Measurements from ENCODE around the gene PPDPF.
"Not testable (repeated sequence)": the region's sequence is repeated elsewhere in the genome, so short reads cannot be mapped to it uniquely, and the experiment has no call there.

PPDPF gene

GRCh38 chr20:63558804-63559484, 38.4 kb downstream of the PPDPF start:
- H3K4me1 ChIP-seq (ENCODE audit: control insufficient read depth, insufficient read depth, low read length, poor library complexity, severe bottlenecking): no peaks in the 10 kb centered on the region
- H3K27ac ChIP-seq (ENCODE audit: insufficient read depth, low read length, poor library complexity, severe bottlenecking): no peak overlapping the region
- no peak for DNase-seq
- no peaks in the 10 kb centered on the region for H3K27me3 ChIP-seq (replicated peaks; ENCODE audit: control insufficient read depth, insufficient read depth, low read length, poor library complexity, severe bottlenecking)
- no peak overlapping the region for H3K4me3 ChIP-seq (ENCODE audit: insufficient read depth, low read depth, low read length, poor library complexity, severe bottlenecking)
- peaks cover 34% of the 10 kb centered on the region for H3K36me3 ChIP-seq (ENCODE audit: control insufficient read depth, insufficient read depth, low read length)
- no peaks in the 10 kb centered on the region for H3K9me3 ChIP-seq (ENCODE audit: control insufficient read depth, low read length)

GRCh38 chr20:63559485-63560332, 39.1 kb downstream of the PPDPF start:
- not testable (repeated sequence) for H3K27me3 ChIP-seq (replicated peaks; ENCODE audit: control insufficient read depth, insufficient read depth, low read length, poor library complexity, severe bottlenecking); H3K4me3 ChIP-seq (ENCODE audit: insufficient read depth, low read depth, low read length, poor library complexity, severe bottlenecking); H3K9me3 ChIP-seq (ENCODE audit: control insufficient read depth, low read length); H3K4me1 ChIP-seq (ENCODE audit: control insufficient read depth, insufficient read depth, low read length, poor library complexity, severe bottlenecking); H3K27ac ChIP-seq (ENCODE audit: insufficient read depth, low read length, poor library complexity, severe bottlenecking)
- H3K36me3 ChIP-seq (ENCODE audit: control insufficient read depth, insufficient read depth, low read length): peaks cover 42% of the 10 kb centered on the region
- peak in 2 of 3 donors; percentile 42 to 70 for DNase-seq

GRCh38 chr20:63560333-63560805, 39.8 kb downstream of the PPDPF start:
- no peaks in the 10 kb centered on the region for H3K9me3 ChIP-seq (ENCODE audit: control insufficient read depth, low read length)
- no peaks in the 10 kb centered on the region for H3K4me1 ChIP-seq (ENCODE audit: control insufficient read depth, insufficient read depth, low read length, poor library complexity, severe bottlenecking)
- DNase-seq: no peak
- peaks cover 48% of the 10 kb centered on the region for H3K36me3 ChIP-seq (ENCODE audit: control insufficient read depth, insufficient read depth, low read length)
- H3K4me3 ChIP-seq (ENCODE audit: insufficient read depth, low read depth, low read length, poor library complexity, severe bottlenecking): no peak overlapping the region
- no peaks in the 10 kb centered on the region for H3K27me3 ChIP-seq (replicated peaks; ENCODE audit: control insufficient read depth, insufficient read depth, low read length, poor library complexity, severe bottlenecking)
- no peak overlapping the region for H3K27ac ChIP-seq (ENCODE audit: insufficient read depth, low read length, poor library complexity, severe bottlenecking)

- Histone ChIP-seq H3K36me3 (ENCODE audit: control insufficient read depth, insufficient read depth, low read length) (peaks cover 48% of the 10 kb centered on the region), H3K4me1 (ENCODE audit: control insufficient read depth, insufficient read depth, low read length, poor library complexity, severe bottlenecking) (no peaks in the 10 kb centered on the region), H3K27me3 (replicated peaks; ENCODE audit: control insufficient read depth, insufficient read depth, low read length, poor library complexity, severe bottlenecking) (no peaks in the 10 kb centered on the region), H3K9me3 (ENCODE audit: control insufficient read depth, low read length) (no peaks in the 10 kb centered on the region), H3K27ac (ENCODE audit: insufficient read depth, low read length, poor library complexity, severe bottlenecking) (no peak overlapping the region), H3K4me3 (ENCODE audit: insufficient read depth, low read depth, low read length, poor library complexity, severe bottlenecking) (no peak overlapping the region)
- DNase-seq: no peak
Measured at GRCh38 chr20:63560856-63561609, 40.5 kb downstream of the PPDPF start.

GRCh38 chr20:63561624-63562396, 41.2 kb downstream of the PPDPF start:
- H3K36me3 ChIP-seq (ENCODE audit: control insufficient read depth, insufficient read depth, low read length): peaks cover 48% of the 10 kb centered on the region
- H3K27me3 ChIP-seq (replicated peaks; ENCODE audit: control insufficient read depth, insufficient read depth, low read length, poor library complexity, severe bottlenecking): no peaks in the 10 kb centered on the region
- H3K27ac ChIP-seq (ENCODE audit: insufficient read depth, low read length, poor library complexity, severe bottlenecking): no peak overlapping the region
- no peaks in the 10 kb centered on the region for H3K4me1 ChIP-seq (ENCODE audit: control insufficient read depth, insufficient read depth, low read length, poor library complexity, severe bottlenecking)
- no peaks in the 10 kb centered on the region for H3K9me3 ChIP-seq (ENCODE audit: control insufficient read depth, low read length)
- no peak for DNase-seq
- no peak overlapping the region for H3K4me3 ChIP-seq (ENCODE audit: insufficient read depth, low read depth, low read length, poor library complexity, severe bottlenecking)

GRCh38 chr20:63562461-63563224, 42.1 kb downstream of the PPDPF start:
- Histone ChIP-seq H3K4me1 (ENCODE audit: control insufficient read depth, insufficient read depth, low read length, poor library complexity, severe bottlenecking) (peaks cover 3% of the 10 kb centered on the region), H3K36me3 (ENCODE audit: control insufficient read depth, insufficient read depth, low read length) (peaks cover 48% of the 10 kb centered on the region), H3K27ac (ENCODE audit: insufficient read depth, low read length, poor library complexity, severe bottlenecking) (no peak overlapping the region), H3K27me3 (replicated peaks; ENCODE audit: control insufficient read depth, insufficient read depth, low read length, poor library complexity, severe bottlenecking) (no peaks in the 10 kb centered on the region), H3K9me3 (ENCODE audit: control insufficient read depth, low read length) (no peaks in the 10 kb centered on the region), H3K4me3 (ENCODE audit: insufficient read depth, low read depth, low read length, poor library complexity, severe bottlenecking) (no peak overlapping the region)
- DNase-seq: no peak

GRCh38 chr20:63563225-63563935, 42.8 kb downstream of the PPDPF start:
- no peaks in the 10 kb centered on the region for H3K9me3 ChIP-seq (ENCODE audit: control insufficient read depth, low read length)
- no peak overlapping the region for H3K27ac ChIP-seq (ENCODE audit: insufficient read depth, low read length, poor library complexity, severe bottlenecking)
- no peak for DNase-seq
- H3K4me1 ChIP-seq (ENCODE audit: control insufficient read depth, insufficient read depth, low read length, poor library complexity, severe bottlenecking): peaks cover 10% of the 10 kb centered on the region
- H3K4me3 ChIP-seq (ENCODE audit: insufficient read depth, low read depth, low read length, poor library complexity, severe bottlenecking): no peak overlapping the region
- no peaks in the 10 kb centered on the region for H3K27me3 ChIP-seq (replicated peaks; ENCODE audit: control insufficient read depth, insufficient read depth, low read length, poor library complexity, severe bottlenecking)
- H3K36me3 ChIP-seq (ENCODE audit: control insufficient read depth, insufficient read depth, low read length): peaks cover 48% of the 10 kb centered on the region

GRCh38 chr20:63564036-63564810, 43.7 kb downstream of the PPDPF start:
- H3K36me3 ChIP-seq (ENCODE audit: control insufficient read depth, insufficient read depth, low read length): peaks cover 48% of the 10 kb centered on the region
- H3K27ac ChIP-seq (ENCODE audit: insufficient read depth, low read length, poor library complexity, severe bottlenecking): no peak overlapping the region
- no peaks in the 10 kb centered on the region for H3K27me3 ChIP-seq (replicated peaks; ENCODE audit: control insufficient read depth, insufficient read depth, low read length, poor library complexity, severe bottlenecking)
- no peak for DNase-seq
- no peak overlapping the region for H3K4me3 ChIP-seq (ENCODE audit: insufficient read depth, low read depth, low read length, poor library complexity, severe bottlenecking)
- peaks cover 18% of the 10 kb centered on the region for H3K4me1 ChIP-seq (ENCODE audit: control insufficient read depth, insufficient read depth, low read length, poor library complexity, severe bottlenecking)
- no peaks in the 10 kb centered on the region for H3K9me3 ChIP-seq (ENCODE audit: control insufficient read depth, low read length)

Data from effector memory CD4-positive, alpha-beta T cell (primary cell).